ENCODE measurements around the gene CRYGA. TPM values are rescaled to one million over a fixed set of nuclear protein-coding genes. Genes with fewer than 3 reads are reported as not detected.

The CRYGA gene
- polyA plus RNA-seq, 1 of the 3 experiments (the other 2 are of a cell fraction), result not detected

DNA sequence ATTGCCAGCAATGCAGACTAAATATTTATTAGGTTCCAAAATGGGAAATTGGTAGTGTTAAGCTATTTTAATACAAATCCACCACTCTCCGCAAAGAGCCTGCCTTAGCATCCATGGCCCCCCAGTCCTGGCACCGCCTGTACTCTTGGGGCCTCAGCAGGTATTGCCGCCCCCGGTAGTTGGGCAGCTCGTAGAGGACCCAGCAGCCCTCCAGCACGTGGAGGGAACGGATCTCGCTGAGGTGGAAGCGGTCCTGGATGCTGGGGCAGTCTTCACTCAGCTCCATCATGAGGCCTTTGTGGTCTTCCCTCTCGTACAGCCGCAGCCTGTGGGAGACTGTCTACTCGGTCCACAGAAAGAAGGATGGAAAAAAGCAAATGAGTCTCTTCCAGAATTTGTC lies 35.3 kb downstream of the CRYGA start:
- peaks cover 3% of the 10 kb centered on the region for H3F3A ChIP-seq (replicated peaks; ENCODE audit: insufficient read depth)
- H3K9ac ChIP-seq, result no peak overlapping the region
- CTCF ChIA-PET, result interaction anchor here (0.7 to 0.8 kb wide), 2 partner anchors 22 to 126 kb away, joined by 3 read pairs; no protein-coding TSS in a partner anchor
- H3K36me3 ChIP-seq (replicated peaks in 1 of 2; ENCODE audit: control insufficient read depth in 1 of 2, insufficient read depth in 2 of 2, low read length in 1 of 2), result no peaks in the 10 kb centered on the region
- POLR2A ChIA-PET, result no interaction called here
- H4K20me1 ChIP-seq (ENCODE audit: insufficient read depth), result no peaks in the 10 kb centered on the region
- H2AFZ ChIP-seq (ENCODE audit: low read depth), result no peak overlapping the region
- H3K4me2 ChIP-seq, result no peak overlapping the region
- TF ChIP-seq NFIC (IDR thresholded peaks at IDR 0.05; ENCODE audit: borderline replicate concordance), result no peak
- TF ChIP-seq USF1 (IDR thresholded peaks at IDR 0.05; ENCODE audit: borderline replicate concordance, low read depth), result no peak
- H3K9me2 ChIP-seq, result no peaks in the 10 kb centered on the region
- DNase-seq, result no peak
- no peak overlapping the region for H3K4me3 ChIP-seq (ENCODE audit: low read depth in 2 of 2, low read length in 1 of 2)
- peaks cover 0 to 16% of the 10 kb centered on the region in 2 experiments; a peak in 2 of 4 replicates for H3K4me1 ChIP-seq (ENCODE audit: control insufficient read depth in 1 of 2, insufficient read depth in 2 of 2, low read depth in 1 of 2, low read length in 1 of 2)
- no peaks in the 10 kb centered on the region for H3K27me3 ChIP-seq (ENCODE audit: insufficient read depth)
- H3K9me3 ChIP-seq, result no peaks in the 10 kb centered on the region
- no peaks in the 10 kb centered on the region for H3K79me2 ChIP-seq (ENCODE audit: insufficient read depth)
- no peak overlapping the region for H3K27ac ChIP-seq (ENCODE audit: low read depth in 2 of 2, low read length in 1 of 2)
- 91% methylated on average over 12 of the region's 12 CpGs for WGBS (ENCODE audit: low lambda C conversion rate)

DNA sequence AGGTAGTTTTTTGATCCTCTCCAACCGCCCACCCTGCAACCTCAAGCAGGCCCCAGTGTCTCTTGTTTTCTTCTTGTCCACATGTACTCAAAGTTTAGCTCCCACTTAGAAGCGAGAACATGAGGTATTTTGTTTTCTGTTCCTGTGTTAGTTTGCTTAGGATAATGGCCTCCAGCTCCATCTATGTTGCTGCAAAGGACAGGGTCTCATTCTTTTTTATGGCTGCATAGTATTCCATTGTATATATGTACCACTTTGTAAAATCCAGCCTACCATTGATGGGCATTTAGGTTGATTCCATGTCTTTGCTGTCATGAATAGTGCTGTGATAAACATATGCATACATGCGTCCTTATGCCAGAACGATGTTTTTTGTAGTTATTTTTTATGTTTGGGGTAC lies 36.3 kb downstream of the CRYGA start:
- Histone ChIP-seq H3K27ac (ENCODE audit: low read depth in 2 of 2, low read length in 1 of 2) (no peak overlapping the region), H3K9me3 (no peaks in the 10 kb centered on the region), H2AFZ (ENCODE audit: low read depth) (no peak overlapping the region), H3K36me3 (replicated peaks in 1 of 2; ENCODE audit: control insufficient read depth in 1 of 2, insufficient read depth in 2 of 2, low read length in 1 of 2) (no peaks in the 10 kb centered on the region), H3K4me3 (ENCODE audit: low read depth in 2 of 2, low read length in 1 of 2) (no peak overlapping the region), H3K9ac (no peak overlapping the region), H3K79me2 (ENCODE audit: insufficient read depth) (no peaks in the 10 kb centered on the region), H3K4me1 (ENCODE audit: control insufficient read depth in 1 of 2, insufficient read depth in 2 of 2, low read depth in 1 of 2, low read length in 1 of 2) (peaks cover 0 to 16% of the 10 kb centered on the region in 2 experiments; a peak in 2 of 4 replicates), H3K9me2 (no peaks in the 10 kb centered on the region), H3K4me2 (no peak overlapping the region), H3F3A (replicated peaks; ENCODE audit: insufficient read depth) (peaks cover 3% of the 10 kb centered on the region), H4K20me1 (ENCODE audit: insufficient read depth) (no peaks in the 10 kb centered on the region), H3K27me3 (ENCODE audit: insufficient read depth) (no peaks in the 10 kb centered on the region)
- TF ChIP-seq USF2 (IDR thresholded peaks at IDR 0.05; ENCODE audit: borderline replicate concordance, low read depth, low read length) (no peak), EZH2phosphoT487 (IDR thresholded peaks at IDR 0.05; ENCODE audit: borderline replicate concordance, low read depth) (no peak), FOSL2 (IDR thresholded peaks at IDR 0.05; ENCODE audit: borderline replicate concordance, low read depth) (no peak), FOXM1 (IDR thresholded peaks at IDR 0.05; ENCODE audit: low read depth) (no peak), TCF12 (IDR thresholded peaks at IDR 0.05) (no peak), TEAD4 (IDR thresholded peaks at IDR 0.05; ENCODE audit: borderline replicate concordance, insufficient read depth) (no peak), GABPA (IDR thresholded peaks at IDR 0.05; ENCODE audit: low read depth) (no peak), TAF1 (IDR thresholded peaks at IDR 0.05; ENCODE audit: borderline replicate concordance, low read depth, low read length) (no peak), NRF1 (IDR thresholded peaks at IDR 0.05; ENCODE audit: low read depth, low read length) (no peak), SIN3A (IDR thresholded peaks at IDR 0.05; ENCODE audit: borderline replicate concordance, low read depth, low read length) (no peak), RXRA (IDR thresholded peaks at IDR 0.05; ENCODE audit: borderline replicate concordance, low read depth) (no peak), RCOR1 (IDR thresholded peaks at IDR 0.05; ENCODE audit: low read length) (no peak), SMC3 (IDR thresholded peaks at IDR 0.05; ENCODE audit: low read depth, low read length) (no peak), CHD2 (IDR thresholded peaks at IDR 0.05; ENCODE audit: low read length, partially characterized antibody) (no peak)
- TF ChIP-seq, protein P1, sequence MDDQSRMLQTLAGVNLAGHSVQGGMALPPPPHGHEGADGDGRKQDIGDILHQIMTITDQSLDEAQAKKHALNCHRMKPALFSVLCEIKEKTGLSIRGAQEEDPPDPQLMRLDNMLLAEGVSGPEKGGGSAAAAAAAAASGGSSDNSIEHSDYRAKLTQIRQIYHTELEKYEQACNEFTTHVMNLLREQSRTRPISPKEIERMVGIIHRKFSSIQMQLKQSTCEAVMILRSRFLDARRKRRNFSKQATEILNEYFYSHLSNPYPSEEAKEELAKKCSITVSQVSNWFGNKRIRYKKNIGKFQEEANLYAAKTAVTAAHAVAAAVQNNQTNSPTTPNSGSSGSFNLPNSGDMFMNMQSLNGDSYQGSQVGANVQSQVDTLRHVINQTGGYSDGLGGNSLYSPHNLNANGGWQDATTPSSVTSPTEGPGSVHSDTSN (IDR thresholded peaks at IDR 0.05), result no peak
- TF ChIP-seq, protein P2, sequence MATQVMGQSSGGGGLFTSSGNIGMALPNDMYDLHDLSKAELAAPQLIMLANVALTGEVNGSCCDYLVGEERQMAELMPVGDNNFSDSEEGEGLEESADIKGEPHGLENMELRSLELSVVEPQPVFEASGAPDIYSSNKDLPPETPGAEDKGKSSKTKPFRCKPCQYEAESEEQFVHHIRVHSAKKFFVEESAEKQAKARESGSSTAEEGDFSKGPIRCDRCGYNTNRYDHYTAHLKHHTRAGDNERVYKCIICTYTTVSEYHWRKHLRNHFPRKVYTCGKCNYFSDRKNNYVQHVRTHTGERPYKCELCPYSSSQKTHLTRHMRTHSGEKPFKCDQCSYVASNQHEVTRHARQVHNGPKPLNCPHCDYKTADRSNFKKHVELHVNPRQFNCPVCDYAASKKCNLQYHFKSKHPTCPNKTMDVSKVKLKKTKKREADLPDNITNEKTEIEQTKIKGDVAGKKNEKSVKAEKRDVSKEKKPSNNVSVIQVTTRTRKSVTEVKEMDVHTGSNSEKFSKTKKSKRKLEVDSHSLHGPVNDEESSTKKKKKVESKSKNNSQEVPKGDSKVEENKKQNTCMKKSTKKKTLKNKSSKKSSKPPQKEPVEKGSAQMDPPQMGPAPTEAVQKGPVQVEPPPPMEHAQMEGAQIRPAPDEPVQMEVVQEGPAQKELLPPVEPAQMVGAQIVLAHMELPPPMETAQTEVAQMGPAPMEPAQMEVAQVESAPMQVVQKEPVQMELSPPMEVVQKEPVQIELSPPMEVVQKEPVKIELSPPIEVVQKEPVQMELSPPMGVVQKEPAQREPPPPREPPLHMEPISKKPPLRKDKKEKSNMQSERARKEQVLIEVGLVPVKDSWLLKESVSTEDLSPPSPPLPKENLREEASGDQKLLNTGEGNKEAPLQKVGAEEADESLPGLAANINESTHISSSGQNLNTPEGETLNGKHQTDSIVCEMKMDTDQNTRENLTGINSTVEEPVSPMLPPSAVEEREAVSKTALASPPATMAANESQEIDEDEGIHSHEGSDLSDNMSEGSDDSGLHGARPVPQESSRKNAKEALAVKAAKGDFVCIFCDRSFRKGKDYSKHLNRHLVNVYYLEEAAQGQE (IDR thresholded peaks at IDR 0.05; ENCODE audit: low read depth, low read length), result no peak
- ChIA-PET POLR2A (no interaction called here), CTCF (interaction anchor here (0.6 kb wide), 1 partner anchor 178 kb away, joined by 3 read pairs; no protein-coding TSS in a partner anchor)
- 93% methylated on average over 4 of the region's 4 CpGs for WGBS (ENCODE audit: low lambda C conversion rate)
- no peak for DNase-seq
